ENCODE data around the gene HSPBP1.

HSPBP1 gene

DNA sequence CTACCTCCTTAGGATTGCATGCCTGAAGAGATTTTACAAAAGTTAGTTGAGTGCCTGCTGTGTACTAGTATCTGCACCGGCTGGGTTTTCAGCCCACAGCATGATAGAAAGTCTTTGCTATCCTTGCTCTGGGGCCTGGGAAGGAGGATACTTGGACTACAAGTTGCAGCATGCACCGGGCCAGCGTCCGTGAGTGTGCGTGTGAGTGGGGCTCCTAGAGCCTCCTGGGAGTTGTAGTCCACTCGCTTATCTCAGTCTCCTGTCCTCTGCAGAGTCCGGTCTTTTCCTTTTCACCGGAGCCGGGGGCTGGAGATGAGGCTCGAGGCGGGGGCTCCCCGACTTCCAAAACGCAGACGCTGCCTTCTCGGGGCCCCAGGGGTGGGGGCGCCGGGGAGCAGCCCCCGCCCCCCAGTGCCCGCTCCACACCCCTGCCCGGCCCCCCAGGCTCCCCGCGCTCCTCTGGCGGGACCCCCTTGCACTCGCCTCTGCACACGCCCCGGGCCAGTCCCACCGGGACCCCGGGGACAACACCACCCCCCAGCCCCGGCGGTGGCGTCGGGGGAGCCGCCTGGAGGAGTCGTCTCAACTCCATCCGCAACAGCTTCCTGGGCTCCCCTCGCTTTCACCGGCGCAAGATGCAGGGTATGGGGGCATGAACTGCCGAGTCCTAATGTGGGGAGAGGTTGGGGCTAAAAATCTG, 24.5 kb upstream of the HSPBP1 start:
- TF ChIP-seq, protein P1, sequence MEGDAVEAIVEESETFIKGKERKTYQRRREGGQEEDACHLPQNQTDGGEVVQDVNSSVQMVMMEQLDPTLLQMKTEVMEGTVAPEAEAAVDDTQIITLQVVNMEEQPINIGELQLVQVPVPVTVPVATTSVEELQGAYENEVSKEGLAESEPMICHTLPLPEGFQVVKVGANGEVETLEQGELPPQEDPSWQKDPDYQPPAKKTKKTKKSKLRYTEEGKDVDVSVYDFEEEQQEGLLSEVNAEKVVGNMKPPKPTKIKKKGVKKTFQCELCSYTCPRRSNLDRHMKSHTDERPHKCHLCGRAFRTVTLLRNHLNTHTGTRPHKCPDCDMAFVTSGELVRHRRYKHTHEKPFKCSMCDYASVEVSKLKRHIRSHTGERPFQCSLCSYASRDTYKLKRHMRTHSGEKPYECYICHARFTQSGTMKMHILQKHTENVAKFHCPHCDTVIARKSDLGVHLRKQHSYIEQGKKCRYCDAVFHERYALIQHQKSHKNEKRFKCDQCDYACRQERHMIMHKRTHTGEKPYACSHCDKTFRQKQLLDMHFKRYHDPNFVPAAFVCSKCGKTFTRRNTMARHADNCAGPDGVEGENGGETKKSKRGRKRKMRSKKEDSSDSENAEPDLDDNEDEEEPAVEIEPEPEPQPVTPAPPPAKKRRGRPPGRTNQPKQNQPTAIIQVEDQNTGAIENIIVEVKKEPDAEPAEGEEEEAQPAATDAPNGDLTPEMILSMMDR (IDR thresholded peaks at IDR 0.05) = no peak
- TF ChIP-seq ZFX (IDR thresholded peaks at IDR 0.05; ENCODE audit: borderline replicate concordance) = no peak
- H3K27ac ChIP-seq = no peak overlapping the region

GRCh38 chr19:55303477-55303876, 23.6 kb upstream of the HSPBP1 start:
- no peak overlapping the region for H3K27ac ChIP-seq
- no peak for TF ChIP-seq ZFX (IDR thresholded peaks at IDR 0.05; ENCODE audit: borderline replicate concordance)
- TF ChIP-seq, protein P1 (IDR thresholded peaks at IDR 0.05) = no peak

DNA sequence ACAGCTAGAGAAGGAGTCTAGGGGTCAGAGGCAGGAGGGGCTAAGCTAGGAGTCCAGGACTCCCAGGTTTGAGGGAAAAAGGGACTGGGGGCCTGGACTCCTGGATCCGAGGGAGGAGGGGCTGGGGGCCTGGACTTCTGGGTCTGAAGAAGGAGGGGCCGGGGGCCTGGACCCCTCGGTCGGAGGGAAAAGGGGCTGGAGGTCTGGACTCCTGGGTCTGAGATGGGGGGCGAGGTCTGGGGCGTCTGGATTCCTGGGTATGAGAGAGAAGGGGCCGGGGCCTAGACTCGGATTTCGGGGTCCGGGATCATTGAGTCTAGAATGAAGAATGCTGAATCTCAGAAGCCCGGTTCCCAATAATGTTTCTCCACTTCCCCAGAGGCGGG, 22.4 kb upstream of the HSPBP1 start:
- no peak overlapping the region for H3K27ac ChIP-seq
- TF ChIP-seq ZFX (IDR thresholded peaks at IDR 0.05; ENCODE audit: borderline replicate concordance) = no peak
- TF ChIP-seq, protein P1 (IDR thresholded peaks at IDR 0.05) = no peak

DNA sequence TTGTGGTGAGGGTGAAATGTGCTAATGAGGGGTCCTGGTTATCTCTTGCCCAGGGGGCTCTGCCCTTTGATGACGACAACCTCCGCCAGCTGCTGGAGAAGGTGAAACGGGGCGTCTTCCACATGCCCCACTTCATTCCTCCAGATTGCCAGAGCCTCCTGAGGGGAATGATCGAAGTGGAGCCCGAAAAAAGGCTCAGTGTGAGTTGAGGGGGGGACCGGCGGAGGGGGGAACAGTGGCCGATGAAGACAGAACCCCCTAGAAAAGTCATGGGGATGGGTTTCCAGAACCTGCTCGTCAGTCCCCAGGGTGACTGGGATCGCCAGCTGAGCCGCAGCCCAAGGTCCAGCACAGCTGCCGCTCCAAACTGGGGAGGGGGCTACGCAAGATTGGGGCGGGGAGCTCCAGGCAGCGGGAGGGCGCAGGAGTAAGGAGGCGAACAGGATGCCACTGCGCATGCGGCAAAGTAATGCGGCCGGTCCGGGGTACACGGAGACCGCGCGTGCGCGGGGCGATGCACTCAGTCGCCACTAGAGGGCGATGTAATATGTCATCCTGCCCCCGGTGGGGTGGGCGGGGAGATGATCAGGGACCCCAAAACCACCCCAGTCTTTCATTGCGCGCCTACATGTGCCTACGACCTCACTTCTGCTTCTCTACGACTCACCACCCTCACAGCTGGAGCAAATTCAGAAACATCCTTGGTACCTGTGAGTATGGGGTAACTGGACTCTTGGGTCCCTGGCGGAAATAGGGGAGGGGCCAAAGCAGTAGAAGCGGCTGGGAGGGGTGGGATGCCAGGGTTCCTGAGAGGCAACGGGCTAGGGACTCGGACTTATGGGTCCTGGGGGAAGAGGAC, 21.8 kb upstream of the HSPBP1 start:
- no peak overlapping the region for H3K27ac ChIP-seq
- no peak for TF ChIP-seq ZFX (IDR thresholded peaks at IDR 0.05; ENCODE audit: borderline replicate concordance)
- TF ChIP-seq, protein P1 (IDR thresholded peaks at IDR 0.05) = peak; percentile 94

DNA sequence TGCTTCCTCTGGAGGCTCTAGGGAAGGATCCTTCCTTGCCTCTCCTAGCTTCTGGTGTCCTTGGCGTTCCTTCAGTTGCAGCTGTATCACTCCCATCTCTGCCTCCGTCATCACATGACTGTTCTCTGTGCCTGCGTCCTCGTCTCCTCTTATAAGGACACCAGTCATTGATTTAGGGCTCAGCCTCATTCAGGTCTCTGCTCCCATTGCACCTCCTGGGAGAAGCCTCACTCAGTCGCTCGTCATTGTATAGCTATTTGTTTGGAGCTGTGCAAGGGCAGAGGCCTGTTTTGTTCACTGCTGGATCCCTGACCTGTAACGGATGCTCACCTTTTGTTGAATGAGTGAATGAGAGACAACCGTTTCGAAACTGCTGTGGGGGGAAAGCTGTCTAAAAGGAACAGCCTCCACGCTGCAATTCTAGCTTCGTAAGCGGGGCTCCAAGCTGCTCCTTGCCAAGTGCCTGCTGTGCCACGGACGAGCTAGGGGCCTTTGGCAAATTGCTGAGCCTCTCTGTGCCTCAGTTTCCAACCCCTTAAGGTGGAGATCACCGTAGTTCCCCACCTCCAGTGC, 21.1 kb upstream of the HSPBP1 start:
- TF ChIP-seq, protein P1 (IDR thresholded peaks at IDR 0.05) = no peak
- no peak for TF ChIP-seq ZFX (IDR thresholded peaks at IDR 0.05; ENCODE audit: borderline replicate concordance)
- H3K27ac ChIP-seq = no peak overlapping the region

GRCh38 chr19:55299991-55300390, 20.1 kb upstream of the HSPBP1 start:
- no peak for TF ChIP-seq ZFX (IDR thresholded peaks at IDR 0.05; ENCODE audit: borderline replicate concordance)
- TF ChIP-seq, protein P1 (IDR thresholded peaks at IDR 0.05) = no peak
- H3K27ac ChIP-seq = no peak overlapping the region

Data from 22Rv1 (cell line).